PC-9 (cell line): ENCODE measurements around the gene RAP1GAP2.

Source experiments
- EZH2 ChIP-seq: fragments of 200-600 bp; sonication (generic); IDR thresholded peaks from 2 replicates; pipeline ENCODE4 v1.8.0; 2017; ENCODE audit warnings: antibody characterized with exemption, low read depth
- TF ChIP-seq, protein P1 (sequence below): fragments of 200-600 bp; sonication (generic); conservative IDR thresholded peaks from 2 replicates; pipeline ENCODE4 v1.6.1; 2017; ENCODE audit warnings: mixed run types, antibody characterized with exemption, mild to moderate bottlenecking, moderate library complexity

DNA sequence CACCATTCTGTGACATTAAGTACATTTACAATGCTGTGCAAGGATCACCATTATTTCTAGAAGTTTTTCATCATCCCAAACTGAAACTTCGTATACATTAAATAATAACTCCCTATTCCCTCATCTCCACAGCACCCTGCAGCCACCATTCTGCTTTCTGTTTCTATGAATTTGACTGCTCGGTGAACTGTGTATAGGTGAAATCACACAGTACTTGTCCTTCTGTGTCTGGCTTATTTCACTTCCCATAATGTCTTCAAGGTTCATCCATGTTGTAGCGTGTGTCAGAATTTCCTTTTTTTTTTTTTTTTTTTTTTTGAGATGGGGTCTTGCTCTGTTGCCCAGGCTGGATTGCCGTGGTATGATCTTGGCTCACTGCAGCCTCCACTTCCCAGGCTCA is 20.4 kb downstream of the RAP1GAP2 start:
- TF ChIP-seq, protein P1, sequence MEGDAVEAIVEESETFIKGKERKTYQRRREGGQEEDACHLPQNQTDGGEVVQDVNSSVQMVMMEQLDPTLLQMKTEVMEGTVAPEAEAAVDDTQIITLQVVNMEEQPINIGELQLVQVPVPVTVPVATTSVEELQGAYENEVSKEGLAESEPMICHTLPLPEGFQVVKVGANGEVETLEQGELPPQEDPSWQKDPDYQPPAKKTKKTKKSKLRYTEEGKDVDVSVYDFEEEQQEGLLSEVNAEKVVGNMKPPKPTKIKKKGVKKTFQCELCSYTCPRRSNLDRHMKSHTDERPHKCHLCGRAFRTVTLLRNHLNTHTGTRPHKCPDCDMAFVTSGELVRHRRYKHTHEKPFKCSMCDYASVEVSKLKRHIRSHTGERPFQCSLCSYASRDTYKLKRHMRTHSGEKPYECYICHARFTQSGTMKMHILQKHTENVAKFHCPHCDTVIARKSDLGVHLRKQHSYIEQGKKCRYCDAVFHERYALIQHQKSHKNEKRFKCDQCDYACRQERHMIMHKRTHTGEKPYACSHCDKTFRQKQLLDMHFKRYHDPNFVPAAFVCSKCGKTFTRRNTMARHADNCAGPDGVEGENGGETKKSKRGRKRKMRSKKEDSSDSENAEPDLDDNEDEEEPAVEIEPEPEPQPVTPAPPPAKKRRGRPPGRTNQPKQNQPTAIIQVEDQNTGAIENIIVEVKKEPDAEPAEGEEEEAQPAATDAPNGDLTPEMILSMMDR = no peak
- no peak for TF ChIP-seq EZH2
